ENCODE data around the gene SLC4A1AP. TPM values are rescaled to one million over a fixed set of nuclear protein-coding genes. Genes with fewer than 3 reads are reported as not detected.
"Not testable (repeated sequence)": the region's sequence is repeated elsewhere in the genome, so short reads cannot be mapped to it uniquely, and the experiment has no call there.

SLC4A1AP gene
- total and polyA plus RNA-seq, 4 donors, result 7.2 to 12.3 (median 9.5) TPM

DNA sequence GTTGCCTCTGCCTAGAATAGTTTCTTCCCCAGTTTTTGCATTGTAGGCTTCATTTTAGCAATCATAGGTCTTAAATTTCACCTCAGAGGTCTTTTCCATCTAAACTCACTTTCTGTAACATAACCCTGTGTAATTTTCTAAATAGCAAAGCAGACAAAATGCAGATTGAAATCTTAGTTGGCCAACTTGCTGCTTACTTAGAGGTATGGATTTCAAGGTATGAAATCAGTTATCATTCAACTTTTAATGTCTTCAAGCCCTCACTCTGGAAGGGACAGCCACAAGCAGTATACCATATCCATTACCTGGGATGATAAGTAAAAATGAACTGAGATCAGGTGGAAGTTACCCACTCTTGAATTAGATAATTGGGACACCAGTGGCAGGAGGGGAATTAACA, 38.7 kb upstream of the SLC4A1AP start:
- Histone ChIP-seq H3K27me3 (ENCODE audit: control insufficient read depth in 4 of 4, insufficient read depth in 4 of 4, low read length in 3 of 4) (no peaks in the 10 kb centered on the region), H3K27ac (ENCODE audit: low read depth in 1 of 2, low read length in 2 of 2) (no peak overlapping the region), H3K4me3 (ENCODE audit: low read depth in 1 of 3, low read length in 3 of 3) (no peak overlapping the region), H3K9ac (ENCODE audit: low read depth in 1 of 2, low read length in 2 of 2) (no peak overlapping the region), H3K36me3 (ENCODE audit: control insufficient read depth in 4 of 4, insufficient read depth in 3 of 4, low read depth in 1 of 4, low read length in 3 of 4) (peaks cover 3 to 28% (median 16%) of the 10 kb centered on the region in 4 donors), H3K9me3 (ENCODE audit: control insufficient read depth in 4 of 4, low read length in 3 of 4) (no peaks in the 10 kb centered on the region), H3K4me1 (ENCODE audit: control insufficient read depth in 4 of 4, insufficient read depth in 4 of 4, low read length in 3 of 4) (peaks cover 0 to 16% (median 13%) of the 10 kb centered on the region in 4 donors)
- DNase-seq (ENCODE audit: low spot score), result no peak
- no peak for TF ChIP-seq RXRA (IDR thresholded peaks at IDR 0.05)
- no peak for TF ChIP-seq RAD21 (IDR thresholded peaks at IDR 0.05)
- no peak for TF ChIP-seq EGR1 (IDR thresholded peaks at IDR 0.05; ENCODE audit: low read depth in 2 of 2)
- TF ChIP-seq, protein P1, sequence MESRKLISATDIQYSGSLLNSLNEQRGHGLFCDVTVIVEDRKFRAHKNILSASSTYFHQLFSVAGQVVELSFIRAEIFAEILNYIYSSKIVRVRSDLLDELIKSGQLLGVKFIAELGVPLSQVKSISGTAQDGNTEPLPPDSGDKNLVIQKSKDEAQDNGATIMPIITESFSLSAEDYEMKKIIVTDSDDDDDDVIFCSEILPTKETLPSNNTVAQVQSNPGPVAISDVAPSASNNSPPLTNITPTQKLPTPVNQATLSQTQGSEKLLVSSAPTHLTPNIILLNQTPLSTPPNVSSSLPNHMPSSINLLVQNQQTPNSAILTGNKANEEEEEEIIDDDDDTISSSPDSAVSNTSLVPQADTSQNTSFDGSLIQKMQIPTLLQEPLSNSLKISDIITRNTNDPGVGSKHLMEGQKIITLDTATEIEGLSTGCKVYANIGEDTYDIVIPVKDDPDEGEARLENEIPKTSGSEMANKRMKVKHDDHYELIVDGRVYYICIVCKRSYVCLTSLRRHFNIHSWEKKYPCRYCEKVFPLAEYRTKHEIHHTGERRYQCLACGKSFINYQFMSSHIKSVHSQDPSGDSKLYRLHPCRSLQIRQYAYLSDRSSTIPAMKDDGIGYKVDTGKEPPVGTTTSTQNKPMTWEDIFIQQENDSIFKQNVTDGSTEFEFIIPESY (IDR thresholded peaks at IDR 0.05), result no peak
- TF ChIP-seq SP1 (IDR thresholded peaks at IDR 0.05), result no peak
- TF ChIP-seq, protein P2, sequence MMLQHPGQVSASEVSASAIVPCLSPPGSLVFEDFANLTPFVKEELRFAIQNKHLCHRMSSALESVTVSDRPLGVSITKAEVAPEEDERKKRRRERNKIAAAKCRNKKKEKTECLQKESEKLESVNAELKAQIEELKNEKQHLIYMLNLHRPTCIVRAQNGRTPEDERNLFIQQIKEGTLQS (IDR thresholded peaks at IDR 0.05), result no peak
- TF ChIP-seq, protein P3, sequence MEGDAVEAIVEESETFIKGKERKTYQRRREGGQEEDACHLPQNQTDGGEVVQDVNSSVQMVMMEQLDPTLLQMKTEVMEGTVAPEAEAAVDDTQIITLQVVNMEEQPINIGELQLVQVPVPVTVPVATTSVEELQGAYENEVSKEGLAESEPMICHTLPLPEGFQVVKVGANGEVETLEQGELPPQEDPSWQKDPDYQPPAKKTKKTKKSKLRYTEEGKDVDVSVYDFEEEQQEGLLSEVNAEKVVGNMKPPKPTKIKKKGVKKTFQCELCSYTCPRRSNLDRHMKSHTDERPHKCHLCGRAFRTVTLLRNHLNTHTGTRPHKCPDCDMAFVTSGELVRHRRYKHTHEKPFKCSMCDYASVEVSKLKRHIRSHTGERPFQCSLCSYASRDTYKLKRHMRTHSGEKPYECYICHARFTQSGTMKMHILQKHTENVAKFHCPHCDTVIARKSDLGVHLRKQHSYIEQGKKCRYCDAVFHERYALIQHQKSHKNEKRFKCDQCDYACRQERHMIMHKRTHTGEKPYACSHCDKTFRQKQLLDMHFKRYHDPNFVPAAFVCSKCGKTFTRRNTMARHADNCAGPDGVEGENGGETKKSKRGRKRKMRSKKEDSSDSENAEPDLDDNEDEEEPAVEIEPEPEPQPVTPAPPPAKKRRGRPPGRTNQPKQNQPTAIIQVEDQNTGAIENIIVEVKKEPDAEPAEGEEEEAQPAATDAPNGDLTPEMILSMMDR (IDR thresholded peaks at IDR 0.05; ENCODE audit: low read depth, low read length, missing input control), result no peak
- no peak for TF ChIP-seq HNF4A (conservative IDR thresholded peaks at IDR 0.05)
- TF ChIP-seq FOXA1 (IDR thresholded peaks at IDR 0.05), result no peak
- TF ChIP-seq GABPA (IDR thresholded peaks at IDR 0.05 in 1 of 2, conservative IDR thresholded peaks at IDR 0.05 in 1 of 2), result no peak
- TF ChIP-seq, protein P4, sequence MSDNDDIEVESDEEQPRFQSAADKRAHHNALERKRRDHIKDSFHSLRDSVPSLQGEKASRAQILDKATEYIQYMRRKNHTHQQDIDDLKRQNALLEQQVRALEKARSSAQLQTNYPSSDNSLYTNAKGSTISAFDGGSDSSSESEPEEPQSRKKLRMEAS (IDR thresholded peaks at IDR 0.05), result no peak
- TF ChIP-seq NR2F2 (IDR thresholded peaks at IDR 0.05), result no peak
- no peak for TF ChIP-seq REST (IDR thresholded peaks at IDR 0.05)
- TF ChIP-seq TAF1 (conservative IDR thresholded peaks at IDR 0.05), result no peak
- TF ChIP-seq JUND (IDR thresholded peaks at IDR 0.05), result no peak
- TF ChIP-seq FOXA2 (IDR thresholded peaks at IDR 0.05), result no peak

DNA sequence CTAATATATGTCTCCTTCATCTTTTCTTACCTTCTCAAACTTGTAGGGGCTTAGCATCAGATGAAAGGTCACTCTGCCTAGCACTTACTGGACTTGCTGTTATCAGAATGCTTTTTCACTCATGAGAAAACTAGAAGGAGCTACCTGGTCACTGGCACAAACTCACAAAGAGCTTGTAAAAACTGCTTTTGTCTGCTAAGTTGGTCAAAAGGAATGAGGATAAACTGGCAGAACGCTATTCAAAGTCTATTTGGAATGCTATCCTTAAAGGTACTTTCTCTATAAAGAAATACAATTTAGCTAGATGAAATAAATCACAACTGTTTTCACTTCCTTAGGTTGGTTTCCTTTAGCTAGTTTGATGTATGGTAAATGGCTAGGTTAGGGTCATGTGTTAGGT, 37.4 kb upstream of the SLC4A1AP start:
- not testable (repeated sequence) for DNase-seq (ENCODE audit: low spot score); H3K9ac ChIP-seq (ENCODE audit: low read depth in 1 of 2, low read length in 2 of 2); H3K9me3 ChIP-seq (ENCODE audit: control insufficient read depth in 4 of 4, low read length in 3 of 4); H3K27ac ChIP-seq (ENCODE audit: low read depth in 1 of 2, low read length in 2 of 2); H3K27me3 ChIP-seq (ENCODE audit: control insufficient read depth in 4 of 4, insufficient read depth in 4 of 4, low read length in 3 of 4); H3K4me3 ChIP-seq (ENCODE audit: low read depth in 1 of 3, low read length in 3 of 3)
- 88% methylated on average over 1 of the region's 1 CpG for WGBS
- peaks cover 0 to 19% (median 14%) of the 10 kb centered on the region in 4 donors for H3K4me1 ChIP-seq (ENCODE audit: control insufficient read depth in 4 of 4, insufficient read depth in 4 of 4, low read length in 3 of 4)
- peaks cover under 1 to 21% (median 13%) of the 10 kb centered on the region in 4 donors for H3K36me3 ChIP-seq (ENCODE audit: control insufficient read depth in 4 of 4, insufficient read depth in 3 of 4, low read depth in 1 of 4, low read length in 3 of 4)
